Muscle layer of colon (tissue), 2 donors: ENCODE data around the gene ANXA6.
A peak's percentile ranks its signal among the peaks of the same experiment; 100 is the strongest.
"Not testable (repeated sequence)": the region's sequence is repeated elsewhere in the genome, so short reads cannot be mapped to it uniquely, and the experiment has no call there.

Experiments
- H3K27ac ChIP-seq: one replicate; pipeline ENCODE4 v1.7.0; 2013; ENCODE audit warnings: low read depth, mild to moderate bottlenecking, low read length, moderate library complexity
- H3K27me3 ChIP-seq, 2 donors: one replicate each; pipeline ENCODE4 v1.7.0; 2013; ENCODE audit warnings: low read length in 2 of 2, mild to moderate bottlenecking in 2 of 2; ENCODE audit not compliant: insufficient read depth in 2 of 2, control insufficient read depth in 1 of 2
- H3K36me3 ChIP-seq: one replicate; pipeline ENCODE4 v1.7.0; 2013; ENCODE audit warnings: mild to moderate bottlenecking, low read length; ENCODE audit not compliant: insufficient read depth
- H3K4me1 ChIP-seq: one replicate; pipeline ENCODE4 v1.7.0; 2013; ENCODE audit warnings: mild to moderate bottlenecking, low read length; ENCODE audit not compliant: insufficient read depth
- H3K4me3 ChIP-seq, 2 donors: one replicate each; pipeline ENCODE4 v1.7.0; 2013; ENCODE audit warnings: low read length in 2 of 2, low read depth in 1 of 2, mild to moderate bottlenecking in 1 of 2, moderate library complexity in 1 of 2
- H3K9ac ChIP-seq: one replicate; pipeline ENCODE4 v1.7.0; 2013; ENCODE audit warnings: low read length
- H3K9me3 ChIP-seq: one replicate; pipeline ENCODE4 v1.7.0; 2013; ENCODE audit warnings: mild to moderate bottlenecking, low read length
- donor health status: abdominal sarcoma.
- donor health status: Adenocarcinoma of cecum.

The ANXA6 gene

DNA sequence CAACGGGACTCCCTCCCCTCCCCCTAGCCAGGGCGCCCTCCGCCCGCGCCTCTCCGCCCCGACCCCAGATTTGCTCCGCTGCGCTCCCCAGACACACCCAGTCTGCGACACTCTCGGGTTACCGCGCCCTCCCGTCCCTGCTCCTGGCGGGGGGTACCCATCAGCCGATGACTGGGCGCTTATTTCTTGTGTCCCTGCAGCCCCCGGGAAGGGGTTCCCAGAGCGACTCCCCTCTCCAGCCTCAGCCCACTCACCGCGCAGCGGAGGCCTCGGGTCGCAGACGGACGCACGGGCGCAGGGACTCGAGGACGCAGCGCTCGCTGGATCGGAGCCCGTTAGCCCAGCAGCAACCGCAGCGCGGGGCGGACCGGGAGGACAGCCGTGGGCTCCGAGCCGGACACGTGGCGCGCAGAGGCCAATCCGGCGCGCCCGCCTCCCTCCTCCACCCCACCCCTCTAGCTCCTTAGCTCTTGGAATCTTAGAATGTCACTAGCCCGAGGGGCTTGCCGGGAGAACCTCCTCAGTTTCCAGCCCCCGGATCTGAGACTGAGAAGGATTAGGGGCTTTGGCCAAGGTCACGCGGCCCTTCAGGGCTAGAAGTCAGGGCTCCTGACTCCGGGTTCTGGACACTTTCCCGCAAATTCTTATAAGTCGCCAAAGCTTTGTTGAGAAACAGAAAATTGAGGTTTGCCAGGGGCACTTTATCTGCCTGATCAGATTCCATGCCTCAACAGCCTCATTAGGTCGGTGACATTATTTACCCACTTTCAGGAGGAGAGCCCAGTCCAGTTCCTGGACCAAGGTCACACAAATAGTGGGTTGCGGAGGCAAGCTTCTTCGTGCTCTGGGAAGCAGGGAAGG is at the start of gene ANXA6:
ANXA6 (minus strand) TSS at position 354 of the 861 bp plus-strand sequence. CDS start 9,878 bp downstream, outside the sequence.
- Histone ChIP-seq H3K27ac (peak within 1 kb of the TSS; percentile 98), H3K9ac (peak within 1 kb of the TSS; percentile 93), H3K27me3 (no peaks in the 10 kb centered on the region), H3K4me3 (peak within 1 kb of the TSS; percentile 91 to 92), H3K4me1 (peaks cover 46% of the 10 kb centered on the region), H3K9me3 (no peaks in the 10 kb centered on the region), H3K36me3 (peaks cover 9% of the 10 kb centered on the region)

- no peaks in the 10 kb centered on the region for H3K9me3 ChIP-seq
- H3K27me3 ChIP-seq = no peaks in the 10 kb centered on the region
- H3K4me1 ChIP-seq = peaks cover 25% of the 10 kb centered on the region
- no peak overlapping the region for H3K27ac ChIP-seq
- peaks cover 22% of the 10 kb centered on the region for H3K36me3 ChIP-seq
- H3K4me3 ChIP-seq = no peak overlapping the region
- no peak overlapping the region for H3K9ac ChIP-seq
Observed at GRCh38 chr5:151205411-151205810, 47.8 kb upstream of the ANXA6 start.

DNA sequence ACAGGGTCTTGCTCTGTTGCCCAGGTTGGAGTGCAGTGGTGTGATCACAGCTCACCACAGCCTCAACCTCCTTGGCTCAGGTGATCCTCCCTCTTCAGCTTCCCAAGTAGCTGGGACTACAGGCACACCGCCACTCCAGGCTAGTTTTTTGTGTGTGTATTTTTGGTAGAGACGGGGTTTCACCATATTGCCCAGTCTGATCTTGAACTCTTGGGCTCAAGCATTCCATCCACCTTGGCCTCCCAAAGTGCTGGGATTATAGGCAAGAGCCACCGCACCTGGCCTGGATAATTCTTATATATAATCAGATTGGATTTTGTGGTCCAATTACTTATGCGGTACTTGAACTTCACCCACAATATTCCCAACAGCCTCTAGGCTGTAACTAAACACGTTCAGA is 46.5 kb upstream of the ANXA6 start:
- no peaks in the 10 kb centered on the region for H3K27me3 ChIP-seq
- peaks cover 20% of the 10 kb centered on the region for H3K4me1 ChIP-seq
- no peaks in the 10 kb centered on the region for H3K9me3 ChIP-seq
- H3K4me3 ChIP-seq = no peak overlapping the region
- H3K36me3 ChIP-seq = peaks cover 34% of the 10 kb centered on the region
- H3K9ac ChIP-seq = no peak overlapping the region
- no peak overlapping the region for H3K27ac ChIP-seq

DNA sequence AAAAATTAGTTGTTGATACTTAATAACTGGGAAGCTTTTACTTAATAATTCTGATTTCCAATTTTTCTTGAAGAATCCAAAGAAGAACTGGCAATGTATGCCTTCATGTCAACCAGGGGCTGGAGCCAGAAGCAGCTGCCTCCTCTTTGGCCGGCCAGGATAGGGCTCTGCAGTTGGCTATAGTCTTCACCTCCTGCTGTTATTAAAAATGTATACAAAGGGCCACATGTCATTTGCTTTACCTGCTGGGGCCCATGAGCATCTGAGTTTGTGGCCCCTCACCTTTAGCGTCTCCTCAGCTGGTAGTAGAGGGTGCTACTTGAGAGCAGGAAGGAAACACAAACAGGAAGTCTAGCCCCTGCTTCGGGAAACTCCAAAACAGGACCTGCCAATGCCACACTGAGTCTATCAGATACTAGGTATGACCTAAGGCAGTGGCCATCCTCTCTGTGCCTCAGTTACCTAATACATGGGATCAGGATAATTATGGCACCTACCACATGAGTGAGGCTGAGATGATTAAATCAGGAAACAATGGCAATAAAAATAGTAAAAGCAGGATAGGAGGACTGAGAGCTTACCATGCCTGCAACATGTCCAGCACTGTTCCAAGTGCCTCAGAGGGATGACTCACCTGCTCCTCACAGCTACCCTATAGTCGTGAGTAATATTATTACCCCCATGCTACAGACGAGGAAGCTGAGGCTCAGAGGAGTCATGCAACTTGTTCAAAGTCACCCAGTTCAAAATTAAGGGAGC is 45.0 kb upstream of the ANXA6 start:
- H3K4me1 ChIP-seq = peaks cover 8% of the 10 kb centered on the region
- no peak overlapping the region for H3K27ac ChIP-seq
- no peaks in the 10 kb centered on the region for H3K27me3 ChIP-seq
- no peak overlapping the region for H3K9ac ChIP-seq
- no peak overlapping the region for H3K4me3 ChIP-seq
- peaks cover 49% of the 10 kb centered on the region for H3K36me3 ChIP-seq
- H3K9me3 ChIP-seq = no peaks in the 10 kb centered on the region

- Histone ChIP-seq H3K36me3 (peaks cover 50% of the 10 kb centered on the region), H3K4me1 (peaks cover 8% of the 10 kb centered on the region), H3K9me3 (no peaks in the 10 kb centered on the region), H3K4me3 (no peak overlapping the region), H3K27ac (no peak overlapping the region), H3K9ac (no peak overlapping the region), H3K27me3 (no peaks in the 10 kb centered on the region)
Observed at GRCh38 chr5:151200913-151201595, 43.5 kb upstream of the ANXA6 start.

DNA sequence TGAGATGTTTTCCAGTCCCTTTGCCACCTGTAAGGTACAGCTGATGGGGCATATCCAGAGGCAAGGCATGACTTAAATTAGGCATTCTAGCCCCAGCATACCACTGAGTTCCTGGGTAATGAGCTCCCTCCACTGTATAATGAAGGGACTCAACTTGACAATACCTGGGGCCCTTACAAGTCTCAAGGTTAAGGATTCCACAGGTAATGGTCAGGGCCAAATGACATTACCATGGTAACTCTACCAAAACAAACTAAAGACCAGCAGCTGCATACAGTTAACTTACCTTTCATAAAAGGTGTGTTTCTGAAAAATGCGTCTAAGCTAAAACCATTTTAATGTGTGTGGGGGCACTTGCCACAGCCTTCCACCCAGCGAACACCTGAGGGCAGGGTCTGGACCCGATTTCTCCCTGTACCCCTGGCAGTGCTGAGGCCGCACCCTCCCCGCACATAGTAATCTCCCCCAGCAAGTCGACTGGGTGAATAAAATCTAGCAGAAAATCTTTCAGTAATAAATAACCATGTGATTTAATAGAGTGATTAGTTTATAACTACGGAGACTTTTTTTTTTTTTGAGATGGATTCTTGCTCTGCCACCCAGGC is 42.1 kb upstream of the ANXA6 start:
- Histone ChIP-seq H3K4me3 (no peak overlapping the region), H3K36me3 (peaks cover 50% of the 10 kb centered on the region), H3K27ac (no peak overlapping the region), H3K4me1 (peaks cover 8% of the 10 kb centered on the region), H3K9ac (no peak overlapping the region), H3K27me3 (no peaks in the 10 kb centered on the region), H3K9me3 (no peaks in the 10 kb centered on the region)

DNA sequence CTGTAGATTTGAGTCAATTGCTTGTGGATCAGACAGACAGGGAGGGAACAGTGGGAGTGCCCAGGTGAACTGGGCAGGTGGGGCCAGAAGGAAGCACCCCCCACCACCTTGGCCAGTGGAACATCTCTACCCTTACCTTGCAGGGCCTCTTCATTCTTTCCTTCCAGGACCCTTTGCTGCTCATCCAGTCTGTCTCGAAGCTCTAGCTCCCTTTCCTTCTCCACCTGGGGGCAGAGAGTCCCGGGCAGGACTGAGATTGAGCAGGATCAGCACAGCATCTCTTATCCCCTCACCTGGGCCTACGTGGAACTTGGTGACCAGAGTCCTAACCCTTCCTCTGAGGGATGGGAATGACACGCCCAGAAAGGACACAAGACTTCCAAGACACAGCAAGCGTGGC is 41.3 kb upstream of the ANXA6 start:
- Histone ChIP-seq H3K36me3 (peaks cover 50% of the 10 kb centered on the region), H3K4me3 (no peak overlapping the region), H3K9me3 (no peaks in the 10 kb centered on the region), H3K27ac (no peak overlapping the region), H3K4me1 (peaks cover 8% of the 10 kb centered on the region), H3K9ac (no peak overlapping the region), H3K27me3 (no peaks in the 10 kb centered on the region)

GRCh38 chr5:151197291-151197600 is 39.7 kb upstream of the ANXA6 start:
- H3K9me3 ChIP-seq, H3K27me3 ChIP-seq, H3K4me1 ChIP-seq, H3K9ac ChIP-seq, H3K4me3 ChIP-seq, H3K27ac ChIP-seq: not testable (repeated sequence)
- peaks cover 46% of the 10 kb centered on the region for H3K36me3 ChIP-seq

DNA sequence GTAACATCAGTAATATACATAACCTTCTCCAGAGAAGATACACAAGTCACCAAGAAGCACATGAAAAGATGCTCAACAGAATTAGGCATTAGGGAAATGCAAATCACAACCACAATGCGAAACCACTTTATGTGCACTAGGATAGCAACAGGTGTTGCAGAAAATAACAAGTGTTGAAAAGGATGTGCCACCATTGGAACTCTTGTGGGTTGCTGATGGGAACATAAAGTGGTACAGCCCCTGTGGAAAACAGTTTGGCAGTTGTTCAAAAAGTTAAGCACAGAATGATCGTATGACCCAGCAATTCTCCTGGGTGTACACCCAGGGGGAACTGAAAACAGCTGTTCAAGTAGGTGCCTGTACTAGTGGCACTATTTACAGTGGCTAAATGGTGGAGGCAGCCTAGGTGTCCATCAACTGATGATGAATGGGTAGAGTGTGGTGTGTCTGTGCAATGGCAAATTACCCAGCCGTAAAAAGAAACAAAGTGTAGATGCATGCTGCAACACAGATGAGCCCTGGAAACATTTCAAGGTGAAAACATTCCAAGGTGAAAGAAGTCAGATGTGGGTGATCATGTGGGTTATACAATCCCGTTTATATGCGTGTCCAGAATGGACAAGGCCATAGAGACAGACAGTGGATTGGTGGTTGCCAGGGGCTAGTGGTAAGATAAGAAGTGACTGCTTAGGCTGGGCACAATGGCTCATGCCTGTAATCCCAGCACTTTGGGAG is 39.1 kb upstream of the ANXA6 start:
- no peaks in the 10 kb centered on the region for H3K27me3 ChIP-seq
- H3K27ac ChIP-seq = no peak overlapping the region
- H3K4me3 ChIP-seq = no peak overlapping the region
- peaks cover 47% of the 10 kb centered on the region for H3K36me3 ChIP-seq
- H3K9me3 ChIP-seq = no peaks in the 10 kb centered on the region
- H3K4me1 ChIP-seq = no peaks in the 10 kb centered on the region
- H3K9ac ChIP-seq = no peak overlapping the region

DNA sequence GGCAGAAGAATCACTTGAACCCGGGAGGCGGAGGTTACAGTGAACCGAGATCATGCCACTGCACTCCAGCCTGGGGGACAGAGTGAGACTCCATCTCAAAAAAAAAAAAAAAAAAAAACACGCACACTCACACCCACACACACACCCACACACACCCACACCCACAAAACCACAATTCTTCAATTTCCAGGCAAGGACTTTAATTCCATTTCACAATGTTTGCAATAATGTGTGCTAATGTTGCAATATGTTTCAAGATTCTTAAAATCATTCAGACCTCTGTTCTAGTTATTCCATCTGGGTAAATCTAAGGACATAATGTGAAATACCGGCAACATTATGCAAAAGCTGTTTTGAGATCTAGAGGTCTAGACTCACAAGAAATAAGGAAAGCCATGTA is 38.0 kb upstream of the ANXA6 start:
- no peaks in the 10 kb centered on the region for H3K27me3 ChIP-seq
- no peak overlapping the region for H3K27ac ChIP-seq
- no peak overlapping the region for H3K9ac ChIP-seq
- no peak overlapping the region for H3K4me3 ChIP-seq
- peaks cover 37% of the 10 kb centered on the region for H3K36me3 ChIP-seq
- no peaks in the 10 kb centered on the region for H3K9me3 ChIP-seq
- H3K4me1 ChIP-seq = no peaks in the 10 kb centered on the region

GRCh38 chr5:151192626-151193025 is 35.0 kb upstream of the ANXA6 start:
- no peaks in the 10 kb centered on the region for H3K9me3 ChIP-seq

More at GRCh38 chr5:151192626-151193025, 35.0 kb upstream of the ANXA6 start:
- Histone ChIP-seq H3K9ac (no peak overlapping the region), H3K4me1 (no peaks in the 10 kb centered on the region), H3K4me3 (no peak overlapping the region), H3K27ac (no peak overlapping the region), H3K27me3 (no peaks in the 10 kb centered on the region), H3K36me3 (peaks cover 16% of the 10 kb centered on the region)
